ENCODE data around the gene HIF3A. TPM values are rescaled to one million over a fixed set of nuclear protein-coding genes. Genes with fewer than 3 reads are reported as not detected.

The HIF3A gene
- total and polyA plus RNA-seq, 9 of the 15 experiments (the other 6 are each of a cell fraction or from before 2014, with no cell fraction given) = 0.29 TPM; not detected in 8

GRCh38 chr19:46351241-46352041 lies 54.6 kb downstream of the HIF3A start:
- no peak for TF ChIP-seq ZSCAN32 (CRISPR knock-in tag; IDR thresholded peaks at IDR 0.05)
- TF ChIP-seq EGR1 (conservative IDR thresholded peaks at IDR 0.05) = no peak
- TF ChIP-seq ZNF444 (CRISPR knock-in tag; IDR thresholded peaks at IDR 0.05) = no peak
- TF ChIP-seq CREB1 (IDR thresholded peaks at IDR 0.05) = no peak
- no peak for TF ChIP-seq CREB1 (CRISPR knock-in tag; IDR thresholded peaks at IDR 0.05)
- no peak for TF ChIP-seq U2AF1 (optimal IDR thresholded peaks at IDR 0.05; ENCODE audit: low read depth, low read length)
- TF ChIP-seq, protein P1, sequence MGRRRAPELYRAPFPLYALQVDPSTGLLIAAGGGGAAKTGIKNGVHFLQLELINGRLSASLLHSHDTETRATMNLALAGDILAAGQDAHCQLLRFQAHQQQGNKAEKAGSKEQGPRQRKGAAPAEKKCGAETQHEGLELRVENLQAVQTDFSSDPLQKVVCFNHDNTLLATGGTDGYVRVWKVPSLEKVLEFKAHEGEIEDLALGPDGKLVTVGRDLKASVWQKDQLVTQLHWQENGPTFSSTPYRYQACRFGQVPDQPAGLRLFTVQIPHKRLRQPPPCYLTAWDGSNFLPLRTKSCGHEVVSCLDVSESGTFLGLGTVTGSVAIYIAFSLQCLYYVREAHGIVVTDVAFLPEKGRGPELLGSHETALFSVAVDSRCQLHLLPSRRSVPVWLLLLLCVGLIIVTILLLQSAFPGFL (CRISPR knock-in tag; IDR thresholded peaks at IDR 0.05) = no peak
- no peak for TF ChIP-seq ATF7 (IDR thresholded peaks at IDR 0.05)
- TF ChIP-seq ZFP36 (IDR thresholded peaks at IDR 0.05; ENCODE audit: low read depth, low read length, partially characterized antibody) = peak; percentile 28
- no peak for TF ChIP-seq SNIP1 (IDR thresholded peaks at IDR 0.05; ENCODE audit: low read depth)
- no peak for TF ChIP-seq KDM1A (IDR thresholded peaks at IDR 0.05)
- TF ChIP-seq CBFB (CRISPR knock-in tag; IDR thresholded peaks at IDR 0.05) = no peak
- TF ChIP-seq, protein P2, sequence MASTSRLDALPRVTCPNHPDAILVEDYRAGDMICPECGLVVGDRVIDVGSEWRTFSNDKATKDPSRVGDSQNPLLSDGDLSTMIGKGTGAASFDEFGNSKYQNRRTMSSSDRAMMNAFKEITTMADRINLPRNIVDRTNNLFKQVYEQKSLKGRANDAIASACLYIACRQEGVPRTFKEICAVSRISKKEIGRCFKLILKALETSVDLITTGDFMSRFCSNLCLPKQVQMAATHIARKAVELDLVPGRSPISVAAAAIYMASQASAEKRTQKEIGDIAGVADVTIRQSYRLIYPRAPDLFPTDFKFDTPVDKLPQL (IDR thresholded peaks at IDR 0.05; ENCODE audit: extremely low read depth, insufficient read length) = no peak
- TF ChIP-seq SPI1 (IDR thresholded peaks at IDR 0.05; ENCODE audit: borderline replicate concordance, low read depth, low read length) = 0 out of 2 replicates have a peak, but pooled peaks have one; percentile 29
- TF ChIP-seq ZNF224 (CRISPR knock-in tag; IDR thresholded peaks at IDR 0.05) = no peak
- no peak for TF ChIP-seq ARID4B (CRISPR knock-in tag; IDR thresholded peaks at IDR 0.05)
- TF ChIP-seq ZNF717 (CRISPR knock-in tag; IDR thresholded peaks at IDR 0.05) = no peak
- TF ChIP-seq ELF1 (tag; IDR thresholded peaks at IDR 0.05) = no peak
- Histone ChIP-seq H3K27ac (ENCODE audit: extremely low read depth, low read depth, low read length) (no peak overlapping the region), H3K4me2 (ENCODE audit: insufficient read depth, low read length) (no peak overlapping the region), H2AFZ (ENCODE audit: low read depth, low read length) (no peak overlapping the region), H3K36me3 (ENCODE audit: control insufficient read depth, insufficient read depth, low read length) (peaks cover 71% of the 10 kb centered on the region), H3K9ac (ENCODE audit: insufficient read depth in 1 of 2, low read depth in 2 of 2, low read length in 2 of 2) (no peak overlapping the region), H3K9me1 (ENCODE audit: control insufficient read depth, insufficient read depth, low read length) (peaks cover 3% of the 10 kb centered on the region), H3K79me2 (ENCODE audit: control insufficient read depth, insufficient read depth, low read length) (peaks cover 70% of the 10 kb centered on the region), H4K20me1 (replicated peaks; ENCODE audit: control insufficient read depth, insufficient read depth, low read length) (peaks cover 10% of the 10 kb centered on the region; the same call in 1 of the 2 replicates), H3K4me1 (replicated peaks in 1 of 2; ENCODE audit: control insufficient read depth in 2 of 2, insufficient read depth in 2 of 2, low read length in 2 of 2) (peaks cover 22 to 46% of the 10 kb centered on the region in 2 experiments), H3K4me3 (no peak overlapping the region), H3K27me3 (ENCODE audit: control insufficient read depth in 2 of 2, insufficient read depth in 2 of 2, low read length in 2 of 2) (no peaks in the 10 kb centered on the region), H3K9me3 (replicated peaks; ENCODE audit: control insufficient read depth, insufficient read depth, low read depth, low read length) (no peaks in the 10 kb centered on the region)
- CTCF ChIA-PET (ENCODE audit: low intra/inter-chr PET ratio) = no interaction called here
- DNase-seq (ENCODE audit: extremely low read depth in 1 of 4, low spot score in 3 of 4) (no peak), ATAC-seq (no peak), FAIRE-seq (no peak)
- in situ Hi-C loops (cut with MboI) (no loop called here), intact Hi-C loops (cut with micrococcal nuclease) (no loop called here)
- no TSS peak for BruUV-seq (replicated peaks)
- 89% methylated on average over 17 of the region's 18 CpGs for WGBS (ENCODE audit: insufficient coverage, low coverage, missing lambda C conversion rate)
- POLR2A ChIA-PET = no interaction called here
